Body of pancreas (tissue), 4 donors: ENCODE measurements around the gene TUBGCP5. TPM values are rescaled to one million over a fixed set of nuclear protein-coding genes. Genes with fewer than 3 reads are reported as not detected.
"Not testable (repeated sequence)": the region's sequence is repeated elsewhere in the genome, so short reads cannot be mapped to it uniquely, and the experiment has no call there.

Source experiments
- ATAC-seq: fragments of 150-250 bp; one replicate; pipeline ENCODE4 v1.9.1; 2016
- DNase-seq, 4 donors: peaks; one replicate each; pipeline ENCODE4 v3.0.0-alpha.2; 2019
- H3K27ac ChIP-seq, 4 donors: fragments of 200-600 bp; sonication (generic); 1 replicate in 3 of 4; 2 replicates in 1 of 4; pipeline versions ENCODE4 v1.5.1 to v1.6.1; 2016 to 2019; ENCODE audit warnings: mild to moderate bottlenecking in 1 of 4, mixed read lengths in 1 of 4, moderate library complexity in 1 of 4
- H3K27me3 ChIP-seq, 2 donors: fragments of 200-600 bp; sonication (generic); one replicate each; pipeline ENCODE4 v1.6.0; 2016; ENCODE audit warnings: mild to moderate bottlenecking in 1 of 2
- H3K36me3 ChIP-seq, 2 donors: fragments of 200-600 bp; sonication (generic); replicated peaks in 1 of 2; 2 replicates each; pipeline ENCODE4 v1.5.1; 2016; ENCODE audit warnings: low read depth in 2 of 2; ENCODE audit not compliant: insufficient read depth in 1 of 2
- H3K4me1 ChIP-seq: fragments of 200-600 bp; sonication (generic); one replicate; pipeline ENCODE4 v1.6.0; 2016
- H3K4me3 ChIP-seq, 2 donors: fragments of 200-600 bp; sonication (generic); 1 replicate in 1 of 2; 2 replicates in 1 of 2; pipeline ENCODE4 v1.5.1; 2016 to 2019
- H3K9me3 ChIP-seq, 3 donors: fragments of 200-600 bp; sonication (generic); 1 replicate in 2 of 3; 2 replicates in 1 of 3; pipeline ENCODE4 v1.5.1; 2016
- POLR2A ChIP-seq, 3 donors: fragments of 450-650 bp; IDR thresholded peaks; one replicate each; pipeline ENCODE4 v1.6.1; 2016; ENCODE audit warnings: antibody characterized with exemption in 3 of 3, mild to moderate bottlenecking in 2 of 3
- WGBS, 2 donors: methylation state at CpG; one replicate each; pipeline ENCODE4 v1.1.5; 2017; 5-methylcytosine and 5-hydroxymethylcytosine counted together
- intact Hi-C: fragments of 100-400 bp; cut with DNase I; formaldehyde crosslinking; loops from one replicate; pipeline ENCODE4 v1.15.1; 2023
- total RNA-seq, 2 donors: library from RNA; depleted of rRNA; stranded (reverse); fragments of >200 nt; gene quantifications; one replicate each; pipeline ENCODE4 v1.1.0, GENCODE V29; 2016
- TF ChIP-seq, protein P1 (sequence below), 7 experiments: fragments of 450-650 bp in 4 of 7; fragments of 200-600 bp in 3 of 7; sonication (generic) in 3 of 7; IDR thresholded peaks; one replicate each; pipeline ENCODE4 v1.5.1; 2016 to 2019; ENCODE audit warnings: antibody characterized with exemption in 7 of 7

Gene TUBGCP5
- total RNA-seq, 2 donors from 2014 or later, result 12.2 to 12.7 TPM

DNA sequence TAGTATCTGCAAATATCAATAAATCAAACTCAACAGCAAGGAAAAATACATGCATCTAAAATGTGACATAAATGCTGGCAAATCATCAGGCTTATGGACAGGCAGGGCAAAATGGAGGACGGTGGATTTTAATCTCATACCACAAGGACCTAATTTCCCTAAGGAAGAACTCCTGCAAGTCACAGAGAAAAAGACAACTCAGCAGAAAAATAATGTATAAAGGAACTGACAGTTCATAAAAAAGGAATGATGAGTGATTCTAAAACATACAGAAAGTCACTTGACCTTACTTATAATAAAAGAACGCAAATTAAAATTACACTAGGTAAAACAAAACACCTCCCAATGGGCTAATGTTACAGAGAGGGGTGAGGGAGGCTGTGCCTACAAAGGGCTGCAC lies 17.2 kb downstream of the TUBGCP5 start:
- Histone ChIP-seq H3K36me3 (peaks cover 3 to 62% of the 10 kb centered on the region in 2 donors), H3K27me3 (no peaks in the 10 kb centered on the region), H3K4me1 (no peaks in the 10 kb centered on the region), H3K9me3 (no peaks in the 10 kb centered on the region), H3K4me3 (no peak overlapping the region), H3K27ac (no peak overlapping the region)
- TF ChIP-seq, protein P1, sequence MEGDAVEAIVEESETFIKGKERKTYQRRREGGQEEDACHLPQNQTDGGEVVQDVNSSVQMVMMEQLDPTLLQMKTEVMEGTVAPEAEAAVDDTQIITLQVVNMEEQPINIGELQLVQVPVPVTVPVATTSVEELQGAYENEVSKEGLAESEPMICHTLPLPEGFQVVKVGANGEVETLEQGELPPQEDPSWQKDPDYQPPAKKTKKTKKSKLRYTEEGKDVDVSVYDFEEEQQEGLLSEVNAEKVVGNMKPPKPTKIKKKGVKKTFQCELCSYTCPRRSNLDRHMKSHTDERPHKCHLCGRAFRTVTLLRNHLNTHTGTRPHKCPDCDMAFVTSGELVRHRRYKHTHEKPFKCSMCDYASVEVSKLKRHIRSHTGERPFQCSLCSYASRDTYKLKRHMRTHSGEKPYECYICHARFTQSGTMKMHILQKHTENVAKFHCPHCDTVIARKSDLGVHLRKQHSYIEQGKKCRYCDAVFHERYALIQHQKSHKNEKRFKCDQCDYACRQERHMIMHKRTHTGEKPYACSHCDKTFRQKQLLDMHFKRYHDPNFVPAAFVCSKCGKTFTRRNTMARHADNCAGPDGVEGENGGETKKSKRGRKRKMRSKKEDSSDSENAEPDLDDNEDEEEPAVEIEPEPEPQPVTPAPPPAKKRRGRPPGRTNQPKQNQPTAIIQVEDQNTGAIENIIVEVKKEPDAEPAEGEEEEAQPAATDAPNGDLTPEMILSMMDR (IDR thresholded peaks at IDR 0.05), result no peak
- no peak for TF ChIP-seq POLR2A (IDR thresholded peaks at IDR 0.05)
- intact Hi-C loops, result no loop called here
- DNase-seq (no peak), ATAC-seq (no peak)
- WGBS, 2 donors, result 92 to 93% methylated on average over 2 of the region's 2 CpGs

DNA sequence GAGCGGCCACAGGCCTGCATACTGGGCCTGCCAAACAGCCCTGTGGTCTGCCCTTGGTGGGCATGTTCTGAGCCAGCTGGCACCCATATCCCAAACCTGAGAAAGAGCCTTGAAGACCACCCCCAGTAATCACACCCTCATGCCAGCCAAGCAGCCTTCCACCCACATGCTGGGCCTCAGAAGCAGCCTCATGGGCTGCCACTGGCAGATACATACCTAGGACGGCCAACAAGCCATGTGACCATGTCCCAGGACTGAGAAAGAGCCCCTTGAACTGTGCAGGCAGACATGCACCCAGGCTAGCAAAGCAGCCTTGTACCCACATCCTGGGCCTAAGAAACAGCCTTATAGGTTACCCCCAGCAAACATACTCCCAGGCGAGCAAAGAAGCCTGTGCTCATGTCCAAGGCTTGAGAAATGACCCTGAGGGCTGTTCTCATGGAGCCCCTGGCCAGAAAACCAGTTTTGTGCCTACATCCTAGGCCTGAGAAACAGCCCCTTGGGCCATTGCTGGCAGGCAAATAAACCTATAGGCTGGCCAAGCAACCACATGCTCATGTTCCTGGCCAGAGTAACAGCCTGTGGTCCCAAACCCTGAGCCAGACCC lies 24.9 kb downstream of the TUBGCP5 start:
- ATAC-seq, result no peak
- H3K9me3 ChIP-seq, result no peaks in the 10 kb centered on the region
- H3K4me3 ChIP-seq, result no peak overlapping the region
- WGBS, 2 donors, result 98 to 100% methylated on average over 2 to 3 of the region's 3 CpGs
- no peaks in the 10 kb centered on the region for H3K27me3 ChIP-seq
- no peak for DNase-seq
- intact Hi-C loops, result no loop called here
- no peak overlapping the region for H3K27ac ChIP-seq
- no peak for TF ChIP-seq POLR2A (IDR thresholded peaks at IDR 0.05)
- TF ChIP-seq, protein P1 (IDR thresholded peaks at IDR 0.05), result no peak
- peaks cover 9 to 36% of the 10 kb centered on the region in 2 donors for H3K36me3 ChIP-seq
- H3K4me1 ChIP-seq, result no peaks in the 10 kb centered on the region

DNA sequence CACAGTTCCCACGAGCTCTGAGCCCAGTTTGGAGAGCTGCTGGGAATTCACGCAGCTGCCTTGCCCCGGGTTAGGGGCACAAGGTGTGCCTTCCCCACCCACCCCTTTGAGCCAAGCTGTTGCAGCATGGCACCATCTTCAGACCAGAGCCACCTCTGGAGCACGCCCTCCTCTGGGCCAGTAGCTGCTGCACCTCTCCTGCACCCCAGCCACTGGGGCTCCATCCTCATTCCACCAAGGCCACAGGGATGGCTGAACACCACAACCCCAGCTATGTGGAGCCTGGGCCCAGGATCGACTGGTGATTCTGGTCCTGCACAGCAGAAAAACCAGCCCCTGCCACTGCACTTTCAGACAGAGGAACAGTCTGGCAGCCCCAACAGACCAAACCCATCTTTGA lies 25.7 kb downstream of the TUBGCP5 start:
- H3K4me1 ChIP-seq, result no peaks in the 10 kb centered on the region
- 80 to 82% methylated on average over 1 to 5 of the region's 5 CpGs for WGBS, 2 donors
- no peaks in the 10 kb centered on the region for H3K9me3 ChIP-seq
- intact Hi-C loops, result no loop called here
- no peak overlapping the region for H3K27ac ChIP-seq
- no peaks in the 10 kb centered on the region for H3K27me3 ChIP-seq
- H3K4me3 ChIP-seq, result no peak overlapping the region
- DNase-seq (no peak), ATAC-seq (no peak)
- no peak for TF ChIP-seq POLR2A (IDR thresholded peaks at IDR 0.05)
- TF ChIP-seq, protein P1 (IDR thresholded peaks at IDR 0.05), result no peak
- H3K36me3 ChIP-seq, result peaks cover 6 to 31% of the 10 kb centered on the region in 2 donors

DNA sequence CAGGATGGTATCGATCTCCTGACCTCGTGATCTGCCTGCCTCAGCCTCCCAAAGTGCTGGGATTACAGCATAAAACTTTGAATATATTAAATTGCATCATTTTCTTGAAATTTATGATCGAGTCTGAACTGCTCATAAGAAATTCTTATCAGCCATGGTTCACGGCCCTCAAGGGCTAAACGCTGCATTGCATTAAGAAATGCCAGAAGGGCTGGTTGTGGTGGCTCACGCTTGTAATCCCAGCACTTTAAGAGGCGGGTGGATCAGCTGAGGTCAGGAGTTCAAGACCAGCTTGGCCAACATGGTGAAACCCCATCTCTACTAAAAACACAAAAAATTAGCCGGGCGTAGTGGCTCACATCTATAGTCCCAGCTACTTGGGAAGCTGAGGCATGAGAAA lies 26.8 kb downstream of the TUBGCP5 start:
- intact Hi-C loops, result not testable (repeated sequence)

DNA sequence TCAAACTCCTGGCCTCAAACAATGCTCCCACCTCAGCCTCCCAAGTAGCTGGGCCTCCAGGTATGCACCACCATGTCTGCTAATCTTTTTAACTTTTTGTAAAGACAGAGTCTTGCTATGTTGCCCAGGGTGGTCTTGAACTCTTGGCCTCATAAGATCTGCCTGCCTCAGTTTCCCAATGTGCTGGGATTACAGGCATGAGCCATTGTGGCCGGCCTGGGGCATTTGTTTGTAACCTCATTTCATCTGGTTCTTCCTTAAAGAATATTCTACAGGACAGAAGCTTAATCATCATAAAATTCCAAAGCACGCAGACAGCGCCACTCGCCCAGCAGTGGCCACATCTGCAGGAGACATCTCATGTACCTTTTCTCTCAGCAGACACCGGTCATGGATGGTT lies 35.6 kb downstream of the TUBGCP5 start:
- DNase-seq (no peak), ATAC-seq (no peak)
- Histone ChIP-seq H3K4me3 (no peak overlapping the region), H3K4me1 (no peaks in the 10 kb centered on the region), H3K9me3 (no peaks in the 10 kb centered on the region), H3K27me3 (no peaks in the 10 kb centered on the region), H3K36me3 (peaks cover 0 to 18% of the 10 kb centered on the region in 2 donors), H3K27ac (no peak overlapping the region)
- WGBS, 2 donors, result 95 to 96% methylated on average over 5 of the region's 5 CpGs
- intact Hi-C loops, result no loop called here
- TF ChIP-seq, protein P1 (IDR thresholded peaks at IDR 0.05), result no peak
- TF ChIP-seq POLR2A (IDR thresholded peaks at IDR 0.05), result no peak

More for the DNA sequence above, 26.8 kb downstream of the TUBGCP5 start:
- H3K4me3 ChIP-seq, H3K4me1 ChIP-seq, DNase-seq, H3K27ac ChIP-seq, H3K9me3 ChIP-seq, H3K27me3 ChIP-seq, ATAC-seq: not testable (repeated sequence)
- H3K36me3 ChIP-seq, result peaks cover 6 to 33% of the 10 kb centered on the region in 2 donors
- WGBS, 2 donors, result 93 to 95% methylated on average over 9 of the region's 9 CpGs
